ENCODE measurements around the gene HSPA4. TPM values are rescaled to one million over a fixed set of nuclear protein-coding genes. Genes with fewer than 3 reads are reported as not detected.
A peak's percentile ranks its signal among the peaks of the same experiment; 100 is the strongest.

HSPA4 gene
- total and polyA plus RNA-seq, 5 donors = 52.1 to 88.8 (median 82.4) TPM

- ATAC-seq (no peak), DNase-seq (no peak)
- intact Hi-C loops (cut with DNase I) = no loop called here
- Histone ChIP-seq H3K4me3 (ENCODE audit: low read length) (no peak overlapping the region), H3K9me3 (ENCODE audit: control insufficient read depth, low read length) (no peaks in the 10 kb centered on the region), H3K27me3 (ENCODE audit: control insufficient read depth, insufficient read depth) (no peaks in the 10 kb centered on the region), H3K4me1 (ENCODE audit: control insufficient read depth, insufficient read depth, low read length) (no peaks in the 10 kb centered on the region), H3K27ac (ENCODE audit: low read length) (no peak overlapping the region)
- WGBS = 84% methylated on average over 8 of the region's 8 CpGs
Measured at GRCh38 chr5:133106761-133107572, 55.2 kb downstream of the HSPA4 start.

GRCh38 chr5:133108481-133108921, 56.7 kb downstream of the HSPA4 start:
- H3K27me3 ChIP-seq (ENCODE audit: control insufficient read depth, insufficient read depth) = no peaks in the 10 kb centered on the region
- DNase-seq = peak in 2 of 3 donors; percentile 28 to 61
- no peak for ATAC-seq
- H3K27ac ChIP-seq (ENCODE audit: low read length) = no peak overlapping the region
- intact Hi-C loops (cut with DNase I) = no loop called here
- no peaks in the 10 kb centered on the region for H3K4me1 ChIP-seq (ENCODE audit: control insufficient read depth, insufficient read depth, low read length)
- H3K9me3 ChIP-seq (ENCODE audit: control insufficient read depth, low read length) = no peaks in the 10 kb centered on the region
- 73% methylated on average over 13 of the region's 13 CpGs for WGBS
- H3K4me3 ChIP-seq (ENCODE audit: low read length) = no peak overlapping the region

GRCh38 chr5:133109655-133110483, 58.1 kb downstream of the HSPA4 start:
- ATAC-seq (peak; percentile 62 to 70), DNase-seq (peak in 2 of 3 donors; percentile 52 to 60)
- Histone ChIP-seq H3K4me1 (ENCODE audit: control insufficient read depth, insufficient read depth, low read length) (no peaks in the 10 kb centered on the region), H3K27me3 (ENCODE audit: control insufficient read depth, insufficient read depth) (no peaks in the 10 kb centered on the region), H3K4me3 (ENCODE audit: low read length) (no peak overlapping the region), H3K9me3 (ENCODE audit: control insufficient read depth, low read length) (no peaks in the 10 kb centered on the region), H3K27ac (ENCODE audit: low read length) (no peak overlapping the region)
- intact Hi-C loops (cut with DNase I) = loop anchor here in 3 of 4 donors (5.0 to 10.0 kb wide), 3 partner anchors 137 to 755 kb away; no protein-coding TSS in a partner anchor
- WGBS = 65% methylated on average over 6 of the region's 6 CpGs

- 73% methylated on average over 6 of the region's 6 CpGs for WGBS
- no peaks in the 10 kb centered on the region for H3K4me1 ChIP-seq (ENCODE audit: control insufficient read depth, insufficient read depth, low read length)
- H3K27me3 ChIP-seq (ENCODE audit: control insufficient read depth, insufficient read depth) = no peaks in the 10 kb centered on the region
- H3K4me3 ChIP-seq (ENCODE audit: low read length) = no peak overlapping the region
- ATAC-seq = no peak
- no peak overlapping the region for H3K27ac ChIP-seq (ENCODE audit: low read length)
- peak in 1 of 3 donors; percentile 5 for DNase-seq
- intact Hi-C loops (cut with DNase I) = loop anchor here in 3 of 4 donors (5.0 to 10.0 kb wide), 3 partner anchors 137 to 754 kb away; no protein-coding TSS in a partner anchor
- no peaks in the 10 kb centered on the region for H3K9me3 ChIP-seq (ENCODE audit: control insufficient read depth, low read length)
Measured at GRCh38 chr5:133110709-133111108, 58.9 kb downstream of the HSPA4 start.

GRCh38 chr5:133111299-133111698, 59.5 kb downstream of the HSPA4 start:
- Histone ChIP-seq H3K4me1 (ENCODE audit: control insufficient read depth, insufficient read depth, low read length) (no peaks in the 10 kb centered on the region), H3K9me3 (ENCODE audit: control insufficient read depth, low read length) (no peaks in the 10 kb centered on the region), H3K4me3 (ENCODE audit: low read length) (no peak overlapping the region), H3K27me3 (ENCODE audit: control insufficient read depth, insufficient read depth) (no peaks in the 10 kb centered on the region), H3K27ac (ENCODE audit: low read length) (no peak overlapping the region)
- DNase-seq (peak; percentile 87 to 94 (median 92)), ATAC-seq (peak; percentile 78)
- intact Hi-C loops (cut with DNase I) = loop anchor here in 3 of 4 donors (5.0 to 10.0 kb wide), 3 partner anchors 136 to 754 kb away; no protein-coding TSS in a partner anchor
- WGBS = 1% methylated on average over 9 of the region's 9 CpGs

GRCh38 chr5:133112026-133112660, 60.3 kb downstream of the HSPA4 start:
- intact Hi-C loops (cut with DNase I) = loop anchor here in 3 of 4 donors (5.0 to 10.0 kb wide), 3 partner anchors 135 to 753 kb away; no protein-coding TSS in a partner anchor

GRCh38 chr5:133113331-133114061, 61.7 kb downstream of the HSPA4 start:
- intact Hi-C loops (cut with DNase I) = loop anchor here in 3 of 4 donors (5.0 to 10.0 kb wide), 3 partner anchors 134 to 751 kb away; no protein-coding TSS in a partner anchor
- H3K9me3 ChIP-seq (ENCODE audit: control insufficient read depth, low read length) = no peaks in the 10 kb centered on the region
- ATAC-seq (no peak), DNase-seq (no peak)
- no peaks in the 10 kb centered on the region for H3K27me3 ChIP-seq (ENCODE audit: control insufficient read depth, insufficient read depth)
- 51% methylated on average over 13 of the region's 13 CpGs for WGBS
- no peak overlapping the region for H3K4me3 ChIP-seq (ENCODE audit: low read length)
- H3K4me1 ChIP-seq (ENCODE audit: control insufficient read depth, insufficient read depth, low read length) = no peaks in the 10 kb centered on the region
- no peak overlapping the region for H3K27ac ChIP-seq (ENCODE audit: low read length)

More at GRCh38 chr5:133112026-133112660, 60.3 kb downstream of the HSPA4 start:
- no peak overlapping the region for H3K27ac ChIP-seq (ENCODE audit: low read length)
- no peaks in the 10 kb centered on the region for H3K4me1 ChIP-seq (ENCODE audit: control insufficient read depth, insufficient read depth, low read length)
- no peaks in the 10 kb centered on the region for H3K27me3 ChIP-seq (ENCODE audit: control insufficient read depth, insufficient read depth)
- peak in 1 of 3 donors; percentile 13 for DNase-seq
- no peak overlapping the region for H3K4me3 ChIP-seq (ENCODE audit: low read length)
- WGBS = 91% methylated on average over 13 of the region's 13 CpGs
- H3K9me3 ChIP-seq (ENCODE audit: control insufficient read depth, low read length) = no peaks in the 10 kb centered on the region
- no peak for ATAC-seq

GRCh38 chr5:133114166-133114932, 62.5 kb downstream of the HSPA4 start:
- Histone ChIP-seq H3K27me3 (ENCODE audit: control insufficient read depth, insufficient read depth) (no peaks in the 10 kb centered on the region), H3K4me3 (ENCODE audit: low read length) (no peak overlapping the region), H3K4me1 (ENCODE audit: control insufficient read depth, insufficient read depth, low read length) (no peaks in the 10 kb centered on the region), H3K9me3 (ENCODE audit: control insufficient read depth, low read length) (no peaks in the 10 kb centered on the region), H3K27ac (ENCODE audit: low read length) (no peak overlapping the region)
- intact Hi-C loops (cut with DNase I) = loop anchor here in 3 of 4 donors (5.0 to 10.0 kb wide), 3 partner anchors 133 to 750 kb away; no protein-coding TSS in a partner anchor
- no peak for DNase-seq
- no peak for ATAC-seq
- 87% methylated on average over 14 of the region's 14 CpGs for WGBS

- DNase-seq (no peak), ATAC-seq (no peak)
- Histone ChIP-seq H3K4me3 (ENCODE audit: low read length) (no peak overlapping the region), H3K27me3 (ENCODE audit: control insufficient read depth, insufficient read depth) (no peaks in the 10 kb centered on the region), H3K27ac (ENCODE audit: low read length) (no peak overlapping the region), H3K9me3 (ENCODE audit: control insufficient read depth, low read length) (no peaks in the 10 kb centered on the region), H3K4me1 (ENCODE audit: control insufficient read depth, insufficient read depth, low read length) (no peaks in the 10 kb centered on the region)
- WGBS = 93% methylated on average over 1 of the region's 1 CpG
- intact Hi-C loops (cut with DNase I) = loop anchor here in 3 of 4 donors (5.0 to 10.0 kb wide), 3 partner anchors 132 to 750 kb away; no protein-coding TSS in a partner anchor
Measured at GRCh38 chr5:133114933-133115310, 63.1 kb downstream of the HSPA4 start.

All from right cardiac atrium (tissue), 5 donors.